HG03095 (cell line): ENCODE results near the gene HEY2.
"Not testable (repeated sequence)": the region's sequence is repeated elsewhere in the genome, so short reads cannot be mapped to it uniquely, and the experiment has no call there.

Source experiments
- ATAC-seq: cut with Tn5 transposase; IDR thresholded peaks from one replicate; pipeline ENCODE4 v1.9.1; 2021; ENCODE audit warnings: moderate library complexity; ENCODE audit not compliant: unreplicated experiment

HEY2 gene

DNA sequence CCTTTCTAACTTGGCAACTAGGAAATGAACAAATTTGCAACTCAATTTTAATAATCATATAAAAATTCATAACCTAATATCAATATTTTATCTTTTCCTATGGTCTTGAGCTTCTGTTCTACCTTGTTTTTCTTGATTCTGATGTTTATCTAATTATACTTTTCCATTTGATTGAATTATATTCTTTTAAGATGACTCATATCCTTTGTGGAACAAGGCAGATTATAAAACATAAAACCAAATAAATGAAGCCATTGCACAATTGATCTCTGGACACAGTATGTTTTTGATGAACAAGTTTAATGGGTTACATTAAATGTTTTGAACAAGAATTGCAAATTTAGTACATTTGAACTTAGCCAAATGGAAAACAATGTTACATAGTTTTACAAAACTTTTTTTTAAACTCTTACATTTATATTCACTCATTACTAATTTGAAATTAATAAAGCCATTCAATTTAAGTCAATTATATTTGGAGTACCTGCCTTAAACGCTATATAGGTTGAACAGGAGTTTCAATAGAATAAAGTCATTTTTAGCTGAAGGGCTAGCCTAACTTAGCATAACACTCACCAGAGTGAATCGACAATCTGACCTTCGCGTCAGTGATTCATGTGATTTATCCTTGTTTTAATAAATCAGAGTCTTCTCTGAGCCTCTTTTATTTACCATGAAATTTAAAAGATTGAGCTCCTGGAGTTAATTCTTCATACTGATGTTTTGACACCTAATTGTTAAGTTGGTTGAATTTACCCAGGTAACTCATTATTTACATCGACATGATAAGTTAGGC is 45.1 kb downstream of the HEY2 start:
- no peak for ATAC-seq

DNA sequence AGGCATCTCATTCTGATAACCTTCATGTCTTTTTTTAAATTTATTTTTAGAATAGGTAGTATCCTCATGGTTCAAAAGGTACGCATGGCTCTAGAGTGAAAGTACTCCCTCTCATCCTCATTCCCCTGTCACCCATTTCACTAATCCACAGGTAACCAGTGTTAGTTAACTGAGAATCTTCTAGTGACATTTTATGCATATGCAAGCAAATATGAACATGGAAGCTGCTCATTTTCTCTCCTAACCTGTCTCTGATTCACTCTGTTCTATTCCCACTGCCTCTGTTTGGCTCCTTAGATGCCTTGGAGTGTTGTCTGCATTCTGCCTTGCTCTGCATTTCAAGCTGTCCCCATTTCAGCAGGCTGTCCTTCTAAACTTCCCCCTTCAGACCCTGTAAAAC is 45.9 kb downstream of the HEY2 start:
- ATAC-seq: no peak

DNA sequence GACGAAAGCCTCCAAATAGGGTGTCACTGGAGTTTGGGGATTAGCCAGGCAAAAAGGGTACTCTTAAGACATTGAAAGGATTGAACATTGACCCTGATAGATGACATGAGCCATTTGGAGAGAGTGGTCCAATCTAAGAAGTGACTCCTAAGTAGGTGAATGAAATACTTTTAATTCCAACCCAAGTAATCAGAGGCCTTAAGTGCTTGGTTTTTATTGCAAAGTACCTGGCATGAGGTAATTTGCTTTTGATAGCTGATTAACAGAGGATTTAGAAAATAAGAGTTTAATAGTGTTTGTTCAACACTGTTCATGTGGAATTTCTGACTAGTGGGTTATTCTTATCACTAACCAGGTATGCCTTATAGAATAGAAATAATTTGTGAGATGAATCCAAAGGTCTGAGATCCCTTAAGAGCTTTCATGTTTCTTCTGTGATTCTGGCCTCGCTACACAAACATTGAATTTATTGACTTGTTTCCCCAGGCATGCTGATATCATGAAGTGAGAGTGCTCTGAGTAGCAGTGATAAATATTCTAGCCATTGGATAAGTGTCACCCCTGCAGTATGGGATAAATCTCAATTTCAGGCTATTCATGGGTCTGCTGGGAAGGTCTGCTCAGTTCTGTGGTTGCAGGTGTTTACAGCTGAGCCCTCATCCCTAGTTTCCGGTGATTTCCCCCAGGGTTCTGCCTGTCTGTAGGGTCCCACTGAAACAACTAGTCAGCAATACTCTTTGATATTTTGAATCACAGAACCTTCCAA is 47.9 kb downstream of the HEY2 start:
- no peak for ATAC-seq

DNA sequence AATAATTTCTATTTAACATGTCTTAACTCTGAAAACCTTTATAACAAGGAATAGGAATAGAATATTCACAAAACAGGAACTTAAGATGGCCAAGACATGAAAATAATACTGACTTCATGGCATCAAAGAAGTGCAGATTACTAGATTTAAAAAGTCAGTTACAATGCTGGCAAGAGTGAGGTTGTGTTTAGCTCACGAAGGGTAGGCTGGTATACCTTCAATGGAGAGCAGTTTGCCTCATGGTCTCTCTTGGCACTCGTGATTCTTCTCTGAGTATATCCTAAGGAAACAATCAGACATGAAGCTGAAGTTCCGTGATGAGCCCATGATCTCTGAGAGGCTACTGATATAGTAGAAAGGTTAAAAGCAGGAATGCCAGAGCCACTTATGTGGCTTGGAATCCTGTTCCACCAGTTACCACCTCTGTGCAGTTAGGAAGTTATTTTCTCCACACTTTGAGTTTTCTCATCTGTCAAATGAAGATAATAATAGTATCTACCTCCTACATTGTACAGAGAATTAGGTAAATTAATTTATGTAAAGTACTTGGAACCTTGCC is 48.5 kb downstream of the HEY2 start:
- no peak for ATAC-seq

DNA sequence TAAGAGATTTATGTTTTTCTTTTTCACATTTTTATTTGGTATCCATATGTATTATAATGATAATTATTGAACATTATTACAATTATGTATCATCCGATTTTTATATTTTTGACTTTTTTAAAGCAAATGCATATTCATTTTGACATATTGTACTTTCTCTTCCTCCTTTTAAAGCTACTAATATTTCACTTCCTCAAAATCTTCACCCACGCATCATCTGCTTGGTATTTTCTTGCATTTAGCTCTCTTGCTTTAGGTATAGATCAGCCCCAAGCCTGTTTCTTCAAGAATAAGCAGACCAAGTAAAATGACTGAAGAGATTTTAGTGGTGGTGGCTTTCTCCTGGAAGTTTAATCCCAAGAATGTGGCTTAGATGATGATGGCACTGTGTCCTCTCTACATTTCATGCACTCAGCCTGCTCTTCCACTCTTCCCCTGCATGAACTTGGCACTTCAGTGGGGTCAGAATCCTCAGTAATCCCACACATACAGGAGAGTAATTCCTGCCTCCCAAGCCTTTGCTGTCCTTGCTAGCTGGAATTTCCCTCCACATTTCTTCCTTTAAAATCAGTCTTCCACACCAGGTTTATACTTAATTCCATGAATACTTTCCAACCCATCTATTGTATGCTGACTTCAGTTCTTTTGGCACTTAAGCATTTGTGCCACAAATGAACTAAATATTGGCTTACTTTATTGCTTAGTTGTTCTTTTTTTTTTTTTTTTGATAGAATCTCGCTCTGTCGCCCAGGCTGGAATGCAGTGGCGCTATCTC is 49.5 kb downstream of the HEY2 start:
- ATAC-seq: peak; percentile 75

DNA sequence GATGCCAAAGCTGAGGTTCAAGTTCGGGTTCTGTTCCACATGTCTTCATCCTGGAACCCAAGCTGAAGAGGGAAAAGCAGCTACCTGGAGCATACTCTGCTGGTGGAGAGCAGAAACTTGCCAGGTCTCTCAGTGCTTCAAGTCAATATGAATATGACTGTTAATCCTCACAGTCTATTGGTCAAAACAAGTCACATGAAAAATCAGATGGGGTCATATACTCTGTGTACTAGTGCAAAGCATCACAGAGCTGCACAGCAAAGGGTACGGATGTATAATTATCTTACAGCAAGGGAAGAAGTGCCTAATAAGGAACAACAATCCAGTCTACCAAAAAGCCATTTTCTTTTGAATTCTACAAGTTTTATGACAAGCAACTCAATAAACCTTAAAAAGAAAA is 53.0 kb downstream of the HEY2 start:
- ATAC-seq: no peak

DNA sequence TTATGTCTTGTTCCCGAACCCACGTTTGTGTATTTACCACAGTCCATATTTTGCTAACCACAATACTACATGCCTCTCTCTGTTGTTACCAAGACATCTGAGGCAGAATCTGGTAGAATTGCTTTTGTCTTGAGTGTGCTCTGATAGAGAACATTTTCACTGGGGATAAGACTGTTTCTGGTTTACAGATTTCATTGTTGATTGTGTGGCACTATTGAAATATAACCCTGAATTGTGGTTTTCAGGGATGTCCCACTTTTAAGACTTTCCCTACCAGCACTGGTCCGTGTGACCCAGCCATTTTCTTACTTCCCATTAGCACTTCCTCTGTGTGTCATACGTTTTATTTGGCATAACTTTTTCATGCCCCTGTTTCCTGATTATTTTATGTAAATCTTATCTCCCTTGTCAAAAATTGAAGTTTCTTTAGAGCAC is 53.5 kb downstream of the HEY2 start:
- ATAC-seq: no peak

DNA sequence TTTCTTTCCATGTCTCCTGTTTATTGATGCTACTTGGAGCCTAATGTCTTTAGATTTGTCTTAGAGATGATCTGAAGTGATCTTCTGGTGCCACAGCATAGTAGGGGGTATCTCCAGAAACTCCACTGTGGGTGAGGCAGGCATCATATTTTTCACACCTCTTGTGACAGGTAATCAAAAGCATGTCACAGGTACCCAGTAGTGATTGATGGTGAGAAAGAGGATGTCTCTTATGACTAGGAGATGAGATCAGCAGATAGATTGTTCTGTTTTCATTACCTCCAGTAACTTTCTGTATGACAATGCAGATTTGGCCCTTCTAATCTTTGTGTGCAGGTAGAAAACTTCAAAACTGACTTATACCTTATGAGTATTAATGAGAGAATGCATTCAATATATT is 54.8 kb downstream of the HEY2 start:
- ATAC-seq: peak; percentile 51

DNA sequence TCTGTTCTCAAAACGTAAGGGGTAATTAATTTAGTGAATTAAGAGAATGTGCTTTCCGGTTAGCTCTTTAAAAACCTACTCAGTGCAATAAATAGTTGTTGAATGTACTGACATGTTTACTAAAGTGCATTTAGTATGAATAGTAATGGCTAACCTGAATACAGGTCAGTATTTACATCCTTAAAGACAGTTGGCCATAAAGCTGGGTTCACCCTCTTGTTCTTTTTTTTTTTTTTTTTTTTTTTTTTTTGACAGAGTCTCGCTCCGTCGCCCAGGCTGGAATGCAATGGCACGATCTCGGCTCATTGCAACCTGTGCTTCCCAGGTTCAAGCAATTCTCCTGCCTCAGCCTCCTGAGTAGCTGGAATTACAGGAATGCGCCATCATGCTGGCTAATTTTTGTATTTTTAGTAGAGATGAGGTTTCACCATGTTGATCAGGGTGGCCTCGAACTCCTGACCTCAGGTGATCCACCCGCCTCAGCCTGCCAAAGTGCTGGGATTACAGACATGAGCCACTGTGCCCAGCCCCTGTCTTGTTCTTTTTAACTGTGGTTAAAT is 55.5 kb downstream of the HEY2 start:
- not testable (repeated sequence) for ATAC-seq

DNA sequence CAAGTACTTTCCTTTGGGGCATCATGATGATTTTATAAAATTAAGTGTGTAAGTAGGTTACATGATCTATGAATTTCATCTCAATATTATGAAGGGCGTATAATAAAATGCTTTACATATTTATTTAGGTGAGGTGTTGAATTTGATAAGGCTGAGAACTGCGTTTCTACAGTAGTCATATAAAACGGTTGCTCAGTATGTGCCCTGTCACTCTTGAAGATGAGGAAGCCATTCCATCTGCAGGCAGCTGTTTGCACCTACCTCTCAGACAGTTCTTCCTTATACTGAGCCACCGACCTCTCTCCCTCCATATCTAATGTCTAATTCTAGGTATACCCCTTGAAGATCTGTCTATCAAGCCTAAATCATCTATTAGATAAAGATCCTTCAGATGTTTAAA is 57.4 kb downstream of the HEY2 start:
- ATAC-seq: no peak

DNA sequence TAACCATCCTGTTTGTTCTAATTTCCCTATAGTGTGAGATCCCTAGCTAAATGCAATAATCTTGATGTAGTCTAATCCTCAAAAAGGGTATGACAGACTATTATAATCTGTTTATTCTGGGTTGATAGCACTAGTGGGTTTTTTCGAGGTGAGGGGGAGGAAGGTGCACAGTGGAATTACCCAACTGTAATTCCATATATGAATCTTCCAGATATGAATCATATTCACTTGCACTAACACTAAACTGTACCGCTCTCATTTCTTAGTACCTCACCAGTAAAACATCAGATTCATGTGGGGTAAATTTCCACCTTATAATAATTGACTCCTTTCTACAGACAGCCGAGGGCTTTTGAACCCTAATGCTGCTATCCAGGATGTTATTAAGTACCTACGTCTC is 57.9 kb downstream of the HEY2 start:
- peak; percentile 35 for ATAC-seq

DNA sequence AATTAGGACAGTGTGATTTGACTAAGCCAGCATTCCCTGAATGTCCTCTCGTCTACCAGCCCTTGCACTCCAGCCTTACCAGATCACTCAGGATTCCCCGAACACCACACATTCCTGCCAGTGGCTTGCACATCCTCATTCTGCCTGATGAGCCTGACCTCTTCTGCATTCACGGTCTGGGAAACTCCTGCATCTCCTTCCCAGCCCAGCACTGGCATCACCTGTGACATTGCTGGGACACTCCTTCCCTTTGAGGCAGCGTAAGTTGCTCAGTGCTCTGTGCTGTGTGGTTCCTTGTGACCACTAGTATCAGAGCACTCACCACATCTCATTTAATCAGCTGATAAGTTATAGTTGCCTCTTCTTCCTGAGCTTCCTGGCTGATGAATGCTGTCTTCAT is 58.6 kb downstream of the HEY2 start:
- ATAC-seq: peak; percentile 22

DNA sequence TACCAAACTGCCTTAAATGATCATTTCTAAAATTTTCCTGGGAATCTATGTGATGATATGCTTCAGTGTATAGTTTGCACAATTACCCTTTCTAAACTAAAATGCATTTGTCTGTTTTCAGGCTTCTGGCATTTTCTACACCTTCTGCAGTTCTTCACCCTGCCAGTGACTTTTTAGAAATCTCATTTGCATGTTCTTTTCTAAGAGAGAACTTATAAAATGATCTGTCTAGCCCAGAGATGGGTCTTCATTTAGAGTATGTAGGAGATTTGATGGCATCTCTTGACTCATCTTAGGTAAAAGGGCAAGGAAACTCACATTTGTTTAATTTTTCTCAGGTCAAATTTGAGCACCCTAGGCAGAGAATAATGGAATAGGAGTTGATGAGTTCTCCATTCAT is 59.2 kb downstream of the HEY2 start:
- no peak for ATAC-seq

DNA sequence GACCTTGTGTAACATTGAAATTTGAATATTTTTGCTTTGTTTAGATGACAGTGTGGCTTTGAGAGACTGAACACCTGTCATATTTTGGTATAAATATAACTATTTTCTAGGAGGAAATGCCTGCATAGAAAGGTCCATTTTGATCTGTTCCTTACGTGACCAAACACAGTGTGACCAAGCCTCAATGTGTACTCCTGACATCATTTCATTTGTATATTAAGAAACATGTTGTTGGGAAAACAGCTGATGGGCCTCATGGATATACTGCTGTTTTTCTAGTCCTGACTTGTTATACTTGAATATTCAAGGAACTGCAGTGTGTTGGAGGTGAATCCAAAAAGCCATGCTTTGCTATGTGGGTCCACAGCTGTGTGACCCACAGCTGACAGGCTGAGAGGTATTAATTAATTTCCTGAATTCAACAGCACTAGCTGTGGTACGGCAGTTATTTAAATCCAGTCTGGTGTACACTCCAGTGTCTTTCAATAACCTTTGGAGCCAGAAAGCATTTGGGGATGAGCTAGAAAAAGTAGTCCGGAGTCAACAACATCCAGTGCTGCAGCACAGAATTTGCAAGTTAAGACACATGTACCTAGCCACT is 60.2 kb downstream of the HEY2 start:
- no peak for ATAC-seq

DNA sequence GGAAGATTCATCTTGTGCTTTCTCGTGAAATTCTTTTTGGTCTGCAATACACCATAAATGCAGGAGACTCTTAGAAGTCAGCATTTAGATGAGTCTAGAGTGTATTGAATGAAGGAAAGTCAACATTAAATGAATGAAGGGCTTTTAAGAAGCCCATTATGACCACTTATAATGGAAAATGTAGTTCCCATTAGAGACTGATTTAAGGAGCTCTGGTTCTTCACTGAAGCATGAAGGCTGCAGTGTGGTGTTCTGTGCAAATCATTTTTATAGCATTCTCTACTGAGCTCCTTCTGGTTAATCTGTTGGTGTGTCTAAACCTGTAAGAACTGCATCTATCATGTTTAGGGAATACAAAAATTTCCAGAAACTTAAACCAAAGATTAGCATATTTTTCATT is 61.0 kb downstream of the HEY2 start:
- no peak for ATAC-seq
